Suprapubic skin (tissue), 4 donors: Measurements from ENCODE around the gene NPS. TPM values are rescaled to one million over a fixed set of nuclear protein-coding genes. Genes with fewer than 3 reads are reported as not detected.

ENCODE experiments used
- DNase-seq, 2 donors: peaks; one replicate each; pipeline ENCODE4 v3.0.0-alpha.2; 2019; ENCODE audit warnings: low spot score in 2 of 2
- H3K27ac ChIP-seq: fragments of 200-600 bp; sonication (generic); one replicate; pipeline ENCODE4 v1.5.1; 2019
- H3K27me3 ChIP-seq: fragments of 200-600 bp; sonication (generic); one replicate; pipeline ENCODE4 v1.5.1; 2019
- H3K36me3 ChIP-seq: fragments of 200-600 bp; sonication (generic); one replicate; pipeline ENCODE4 v1.5.1; 2019
- H3K4me1 ChIP-seq: fragments of 200-600 bp; sonication (generic); one replicate; pipeline ENCODE4 v1.5.1; 2019
- H3K4me3 ChIP-seq: fragments of 200-600 bp; sonication (generic); one replicate; pipeline ENCODE4 v1.5.1; 2019; ENCODE audit warnings: mild to moderate bottlenecking
- H3K9me3 ChIP-seq: fragments of 200-600 bp; sonication (generic); one replicate; pipeline ENCODE4 v1.5.1; 2019
- EP300 ChIP-seq: sonication (generic); formaldehyde crosslinking; IDR thresholded peaks from one replicate; pipeline ENCODE4 v1.6.1; 2017; ENCODE audit warnings: antibody characterized with exemption
- POLR2A ChIP-seq, 2 donors: fragments of 450-650 bp; IDR thresholded peaks; one replicate each; pipeline ENCODE4 v1.6.1; 2017; ENCODE audit warnings: antibody characterized with exemption in 2 of 2, mild to moderate bottlenecking in 2 of 2, moderate library complexity in 2 of 2
- POLR2AphosphoS5 ChIP-seq, 3 donors: sonication (generic); formaldehyde crosslinking; IDR thresholded peaks; one replicate each; pipeline ENCODE4 v1.6.1; 2017; ENCODE audit warnings: antibody characterized with exemption in 3 of 3
- WGBS: methylation state at CpG from one replicate; pipeline ENCODE4 v1.1.5; 2018; 5-methylcytosine and 5-hydroxymethylcytosine counted together
- total RNA-seq, 4 donors: library from RNA; depleted of rRNA; stranded (reverse); fragments of >200 nt; gene quantifications; one replicate each; pipeline ENCODE4 v1.1.0, GENCODE V29; 2016
- TF ChIP-seq, protein P1 (sequence below), 2 donors: fragments of 200-600 bp in 1 of 2; fragments of 450-650 bp in 1 of 2; sonication (generic) in 1 of 2; IDR thresholded peaks; one replicate each; pipeline ENCODE4 v1.5.1; 2016 to 2019; ENCODE audit warnings: antibody characterized with exemption in 2 of 2, mild to moderate bottlenecking in 1 of 2, moderate library complexity in 1 of 2

Gene NPS
- total RNA-seq, 4 donors from 2014 or later, result not detected

DNA sequence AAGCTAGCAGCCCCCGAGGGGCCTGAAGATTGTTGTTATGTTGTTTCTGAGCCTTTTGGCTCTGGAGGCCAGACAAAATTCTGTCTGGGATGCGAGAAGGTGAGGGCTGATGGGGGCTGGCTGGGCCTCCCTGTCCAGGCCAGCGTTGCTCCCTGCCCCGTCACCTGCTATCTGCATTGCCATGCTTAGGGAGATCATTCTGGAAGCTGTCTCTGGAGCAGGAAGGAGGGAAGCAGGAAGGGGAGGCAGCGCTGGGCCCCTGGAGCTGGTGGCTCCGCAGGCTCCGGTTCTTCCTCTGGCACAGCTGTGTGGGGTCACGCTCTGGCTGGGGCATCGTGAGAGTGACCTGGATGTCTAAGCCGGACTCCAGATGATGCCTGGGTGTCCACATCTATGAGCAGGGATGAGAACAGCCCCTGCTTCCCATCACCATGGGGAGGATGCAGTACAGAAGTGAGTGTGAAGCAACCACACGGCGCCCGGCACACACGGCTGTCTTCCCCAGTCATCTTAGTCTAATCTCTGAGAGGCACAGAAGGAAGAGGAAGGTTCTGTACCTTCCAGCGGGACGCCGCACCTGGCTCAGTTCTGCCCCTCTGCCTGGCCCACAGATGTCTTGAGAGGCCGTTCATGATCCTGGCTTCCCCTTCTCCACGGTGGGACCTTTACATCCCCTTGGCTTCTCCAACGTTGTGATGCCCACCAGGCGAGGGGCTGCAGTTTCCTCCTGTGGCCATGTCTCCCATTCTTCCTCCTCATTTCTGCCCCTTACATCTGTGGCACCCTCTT is 11.9 kb upstream of the NPS start:
- Histone ChIP-seq H3K36me3 (no peaks in the 10 kb centered on the region), H3K4me3 (no peak overlapping the region), H3K27me3 (peaks cover 3% of the 10 kb centered on the region), H3K9me3 (no peaks in the 10 kb centered on the region), H3K4me1 (no peaks in the 10 kb centered on the region), H3K27ac (no peak overlapping the region)
- TF ChIP-seq POLR2AphosphoS5 (IDR thresholded peaks at IDR 0.05) (no peak), POLR2A (IDR thresholded peaks at IDR 0.05) (no peak), EP300 (no peak)
- TF ChIP-seq, protein P1, sequence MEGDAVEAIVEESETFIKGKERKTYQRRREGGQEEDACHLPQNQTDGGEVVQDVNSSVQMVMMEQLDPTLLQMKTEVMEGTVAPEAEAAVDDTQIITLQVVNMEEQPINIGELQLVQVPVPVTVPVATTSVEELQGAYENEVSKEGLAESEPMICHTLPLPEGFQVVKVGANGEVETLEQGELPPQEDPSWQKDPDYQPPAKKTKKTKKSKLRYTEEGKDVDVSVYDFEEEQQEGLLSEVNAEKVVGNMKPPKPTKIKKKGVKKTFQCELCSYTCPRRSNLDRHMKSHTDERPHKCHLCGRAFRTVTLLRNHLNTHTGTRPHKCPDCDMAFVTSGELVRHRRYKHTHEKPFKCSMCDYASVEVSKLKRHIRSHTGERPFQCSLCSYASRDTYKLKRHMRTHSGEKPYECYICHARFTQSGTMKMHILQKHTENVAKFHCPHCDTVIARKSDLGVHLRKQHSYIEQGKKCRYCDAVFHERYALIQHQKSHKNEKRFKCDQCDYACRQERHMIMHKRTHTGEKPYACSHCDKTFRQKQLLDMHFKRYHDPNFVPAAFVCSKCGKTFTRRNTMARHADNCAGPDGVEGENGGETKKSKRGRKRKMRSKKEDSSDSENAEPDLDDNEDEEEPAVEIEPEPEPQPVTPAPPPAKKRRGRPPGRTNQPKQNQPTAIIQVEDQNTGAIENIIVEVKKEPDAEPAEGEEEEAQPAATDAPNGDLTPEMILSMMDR (IDR thresholded peaks at IDR 0.05), result no peak
- WGBS, result 96% methylated on average over 18 of the region's 21 CpGs
- DNase-seq, result no peak

DNA sequence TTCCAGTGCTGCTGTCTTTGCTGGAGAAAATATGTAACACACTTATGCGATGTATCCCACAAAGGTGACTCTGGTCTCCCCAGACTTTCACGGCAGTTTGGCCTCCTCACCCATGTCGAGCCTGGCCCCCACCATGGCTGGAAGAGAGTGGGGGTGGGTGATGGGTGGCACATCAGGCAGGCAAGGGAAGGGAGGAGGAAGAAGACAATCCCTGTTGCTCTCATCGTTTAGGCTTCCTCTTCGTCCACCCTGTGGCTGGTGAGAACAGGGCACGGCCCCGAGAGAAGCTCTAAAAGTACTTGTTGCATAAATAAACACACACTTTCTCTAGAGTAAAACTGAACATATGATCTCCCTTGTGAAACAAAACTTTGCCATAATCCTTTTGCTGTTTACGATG is 11.2 kb upstream of the NPS start:
- no peak for DNase-seq
- no peaks in the 10 kb centered on the region for H3K4me1 ChIP-seq
- WGBS, result 83% methylated on average over 8 of the region's 8 CpGs
- TF ChIP-seq POLR2A (IDR thresholded peaks at IDR 0.05), result no peak
- TF ChIP-seq EP300, result no peak
- TF ChIP-seq POLR2AphosphoS5 (IDR thresholded peaks at IDR 0.05), result no peak
- TF ChIP-seq, protein P1 (IDR thresholded peaks at IDR 0.05), result no peak
- no peak overlapping the region for H3K4me3 ChIP-seq
- no peak overlapping the region for H3K27ac ChIP-seq
- no peaks in the 10 kb centered on the region for H3K9me3 ChIP-seq
- peaks cover 3% of the 10 kb centered on the region for H3K27me3 ChIP-seq
- H3K36me3 ChIP-seq, result no peaks in the 10 kb centered on the region

DNA sequence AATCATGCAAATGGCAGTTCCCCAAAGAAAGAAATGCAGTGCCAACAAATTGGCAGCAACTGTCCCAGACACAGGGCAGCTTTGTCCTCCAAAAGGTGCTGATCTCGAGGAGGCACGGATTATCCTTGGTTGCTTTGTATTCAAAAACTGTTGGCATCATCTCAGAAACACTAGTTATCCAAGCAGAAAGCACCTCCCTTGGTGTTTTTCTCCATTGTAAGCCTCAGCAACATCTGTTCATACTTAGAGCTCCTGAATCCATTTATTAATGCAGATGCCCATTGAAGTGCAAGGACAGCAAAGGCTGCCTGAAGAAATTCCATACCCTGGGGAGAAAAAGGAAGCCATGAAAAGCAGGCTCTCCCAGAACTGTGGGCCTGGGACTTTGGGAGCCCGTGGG is 1.1 kb upstream of the NPS start:
- Histone ChIP-seq H3K4me1 (no peaks in the 10 kb centered on the region), H3K9me3 (peaks cover 4% of the 10 kb centered on the region), H3K27ac (no peak overlapping the region), H3K4me3 (no peak overlapping the region), H3K36me3 (no peaks in the 10 kb centered on the region), H3K27me3 (peaks cover 3% of the 10 kb centered on the region)
- no peak for DNase-seq
- 52% methylated on average over 3 of the region's 3 CpGs for WGBS
- TF ChIP-seq EP300 (no peak), POLR2A (IDR thresholded peaks at IDR 0.05) (no peak), POLR2AphosphoS5 (IDR thresholded peaks at IDR 0.05) (no peak)
- TF ChIP-seq, protein P1 (IDR thresholded peaks at IDR 0.05), result no peak

DNA sequence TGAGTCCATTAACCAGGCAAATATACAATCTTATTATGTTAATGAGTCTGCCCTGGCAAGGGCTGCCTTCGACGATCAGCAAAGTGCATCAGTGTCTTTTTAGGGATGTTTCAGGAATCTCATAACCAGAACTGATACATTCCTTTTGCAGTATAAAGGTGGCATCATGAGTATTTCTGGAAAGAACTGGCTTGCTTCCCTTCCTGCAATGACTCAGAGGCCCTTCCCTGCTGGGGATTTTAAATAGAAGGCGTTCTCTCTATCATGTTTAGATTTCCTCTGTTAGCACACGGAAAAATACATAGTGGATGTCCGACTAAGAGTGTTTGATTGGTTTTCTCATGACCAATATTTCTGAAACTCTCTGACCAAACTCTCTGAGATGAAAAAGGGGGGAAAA is 1.8 kb downstream of the NPS start:
- Histone ChIP-seq H3K27me3 (peaks cover 7% of the 10 kb centered on the region), H3K9me3 (peaks cover 4% of the 10 kb centered on the region), H3K4me1 (no peaks in the 10 kb centered on the region), H3K36me3 (no peaks in the 10 kb centered on the region), H3K4me3 (no peak overlapping the region), H3K27ac (no peak overlapping the region)
- WGBS, result 76% methylated on average over 5 of the region's 5 CpGs
- no peak for DNase-seq
- TF ChIP-seq POLR2A (IDR thresholded peaks at IDR 0.05) (no peak), EP300 (no peak), POLR2AphosphoS5 (IDR thresholded peaks at IDR 0.05) (no peak)
- TF ChIP-seq, protein P1 (IDR thresholded peaks at IDR 0.05), result no peak

DNA sequence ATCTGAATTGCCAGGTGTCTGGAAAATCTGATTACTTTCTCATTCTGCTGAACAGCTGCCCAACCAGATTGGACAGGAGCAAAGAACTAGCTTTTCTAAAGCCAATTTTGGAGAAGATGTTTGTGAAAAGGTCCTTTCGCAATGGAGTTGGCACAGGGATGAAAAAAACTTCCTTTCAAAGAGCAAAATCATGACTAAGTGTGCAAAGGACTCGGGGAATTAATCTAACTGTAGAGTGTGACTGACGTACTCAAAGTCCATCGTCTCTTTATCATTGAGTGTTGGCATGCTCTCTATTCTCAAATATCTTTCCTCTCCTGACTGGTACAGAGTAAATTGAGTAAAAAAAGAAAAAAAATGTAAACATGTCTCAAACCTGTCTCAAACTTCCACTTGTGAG is 3.3 kb downstream of the NPS start:
- TF ChIP-seq POLR2AphosphoS5 (IDR thresholded peaks at IDR 0.05) (no peak), POLR2A (IDR thresholded peaks at IDR 0.05) (no peak), EP300 (no peak)
- TF ChIP-seq, protein P1 (IDR thresholded peaks at IDR 0.05), result no peak
- H3K9me3 ChIP-seq, result no peaks in the 10 kb centered on the region
- no peak overlapping the region for H3K4me3 ChIP-seq
- no peak overlapping the region for H3K27ac ChIP-seq
- peaks cover 10% of the 10 kb centered on the region for H3K27me3 ChIP-seq
- no peak for DNase-seq
- no peaks in the 10 kb centered on the region for H3K4me1 ChIP-seq
- no peaks in the 10 kb centered on the region for H3K36me3 ChIP-seq
- 49% methylated on average over 4 of the region's 4 CpGs for WGBS
